ENCODE data around the gene GSTCD. TPM values are rescaled to one million over a fixed set of nuclear protein-coding genes. Genes with fewer than 3 reads are reported as not detected.

GSTCD gene
- total RNA-seq, 3 donors from 2014 or later (not counting 1 experiment from before 2014, with no cell fraction given): 5.6 to 7.7 (median 6.2) TPM

DNA sequence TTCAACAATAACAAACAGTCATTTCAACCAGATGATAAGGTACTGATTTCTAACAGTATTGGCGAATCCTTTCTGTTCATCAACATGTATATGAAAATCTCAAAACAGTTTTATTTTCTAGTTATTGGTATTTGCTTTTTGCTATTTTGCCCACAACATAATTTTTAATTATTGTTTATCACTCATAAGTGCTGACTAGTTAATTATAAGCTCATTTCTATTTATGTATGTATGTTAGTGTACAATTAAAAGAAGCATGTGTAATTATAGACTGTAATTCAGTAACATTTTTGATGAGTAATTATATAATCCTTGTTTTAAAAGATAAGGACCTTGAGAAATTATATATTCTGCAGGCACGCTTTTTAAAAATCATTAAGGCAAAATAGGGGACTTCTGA lies 119.5 kb downstream of the GSTCD start:
- Histone ChIP-seq H3K36me3 (ENCODE audit: control insufficient read depth, insufficient read depth, low read length) (no peaks in the 10 kb centered on the region), H3K27me3 (ENCODE audit: control insufficient read depth, insufficient read depth, low read length) (no peaks in the 10 kb centered on the region), H3K27ac (ENCODE audit: low read length) (no peak overlapping the region), H3K4me1 (ENCODE audit: control insufficient read depth, insufficient read depth, low read length) (no peaks in the 10 kb centered on the region), H3K4me3 (ENCODE audit: low read length) (no peak overlapping the region), H3K9me3 (ENCODE audit: control insufficient read depth, insufficient read depth, low read length) (no peaks in the 10 kb centered on the region)
- Mint-ChIP-seq H3K27ac (no peak overlapping the region), H3K4me3 (no peak overlapping the region), H3K36me3 (no peaks in the 10 kb centered on the region), H3K9me3 (peaks cover 0 to 2% of the 10 kb centered on the region in 2 donors), H3K4me1 (no peaks in the 10 kb centered on the region), H3K27me3 (ENCODE audit: low read depth in 2 of 2) (no peaks in the 10 kb centered on the region)
- 100% methylated on average over 1 of the region's 2 CpGs for WGBS (ENCODE audit: insufficient coverage)
- DNase-seq: no peak
- intact Hi-C loops (cut with micrococcal nuclease): no loop called here
- no peak for ATAC-seq
- TF ChIP-seq, protein P1, sequence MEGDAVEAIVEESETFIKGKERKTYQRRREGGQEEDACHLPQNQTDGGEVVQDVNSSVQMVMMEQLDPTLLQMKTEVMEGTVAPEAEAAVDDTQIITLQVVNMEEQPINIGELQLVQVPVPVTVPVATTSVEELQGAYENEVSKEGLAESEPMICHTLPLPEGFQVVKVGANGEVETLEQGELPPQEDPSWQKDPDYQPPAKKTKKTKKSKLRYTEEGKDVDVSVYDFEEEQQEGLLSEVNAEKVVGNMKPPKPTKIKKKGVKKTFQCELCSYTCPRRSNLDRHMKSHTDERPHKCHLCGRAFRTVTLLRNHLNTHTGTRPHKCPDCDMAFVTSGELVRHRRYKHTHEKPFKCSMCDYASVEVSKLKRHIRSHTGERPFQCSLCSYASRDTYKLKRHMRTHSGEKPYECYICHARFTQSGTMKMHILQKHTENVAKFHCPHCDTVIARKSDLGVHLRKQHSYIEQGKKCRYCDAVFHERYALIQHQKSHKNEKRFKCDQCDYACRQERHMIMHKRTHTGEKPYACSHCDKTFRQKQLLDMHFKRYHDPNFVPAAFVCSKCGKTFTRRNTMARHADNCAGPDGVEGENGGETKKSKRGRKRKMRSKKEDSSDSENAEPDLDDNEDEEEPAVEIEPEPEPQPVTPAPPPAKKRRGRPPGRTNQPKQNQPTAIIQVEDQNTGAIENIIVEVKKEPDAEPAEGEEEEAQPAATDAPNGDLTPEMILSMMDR (IDR thresholded peaks at IDR 0.05): no peak

DNA sequence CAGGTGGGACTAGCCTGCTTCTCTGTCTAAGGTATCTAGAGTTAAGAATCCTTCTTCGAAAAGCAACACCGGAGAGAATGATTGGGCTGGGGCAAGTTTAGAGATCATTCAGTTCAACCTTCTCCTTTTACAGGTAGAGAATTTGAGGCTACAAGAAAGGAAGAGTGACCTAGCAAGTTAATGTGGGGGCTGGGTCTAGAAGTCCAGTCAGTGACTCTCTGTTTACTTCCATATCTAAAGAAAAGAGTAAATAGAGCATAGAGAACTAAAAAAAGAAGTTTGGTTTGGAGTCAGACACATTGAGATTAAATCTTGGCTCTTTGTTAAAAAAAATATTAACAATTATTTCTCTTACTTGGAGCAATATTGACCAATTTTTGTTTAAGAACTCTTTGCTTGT lies 122.6 kb downstream of the GSTCD start:
- TF ChIP-seq, protein P1 (IDR thresholded peaks at IDR 0.05): no peak
- H3K36me3 Mint-ChIP-seq: no peaks in the 10 kb centered on the region
- H3K36me3 ChIP-seq (ENCODE audit: control insufficient read depth, insufficient read depth, low read length): no peaks in the 10 kb centered on the region
- peaks cover 0 to 2% of the 10 kb centered on the region in 2 donors for H3K9me3 Mint-ChIP-seq
- no peak overlapping the region for H3K4me3 ChIP-seq (ENCODE audit: low read length)
- intact Hi-C loops (cut with micrococcal nuclease): no loop called here
- no peaks in the 10 kb centered on the region for H3K4me1 ChIP-seq (ENCODE audit: control insufficient read depth, insufficient read depth, low read length)
- ATAC-seq: no peak
- H3K27ac Mint-ChIP-seq: no peak overlapping the region
- H3K4me1 Mint-ChIP-seq: peaks cover 0 to under 1% of the 10 kb centered on the region in 2 donors
- H3K9me3 ChIP-seq (ENCODE audit: control insufficient read depth, insufficient read depth, low read length): no peaks in the 10 kb centered on the region
- no peak for DNase-seq
- no peaks in the 10 kb centered on the region for H3K27me3 ChIP-seq (ENCODE audit: control insufficient read depth, insufficient read depth, low read length)
- no peaks in the 10 kb centered on the region for H3K27me3 Mint-ChIP-seq (ENCODE audit: low read depth in 2 of 2)
- no peak overlapping the region for H3K4me3 Mint-ChIP-seq
- WGBS (ENCODE audit: insufficient coverage): no CpG with 5 or more reads among the region's 2 CpGs
- H3K27ac ChIP-seq (ENCODE audit: low read length): no peak overlapping the region

DNA sequence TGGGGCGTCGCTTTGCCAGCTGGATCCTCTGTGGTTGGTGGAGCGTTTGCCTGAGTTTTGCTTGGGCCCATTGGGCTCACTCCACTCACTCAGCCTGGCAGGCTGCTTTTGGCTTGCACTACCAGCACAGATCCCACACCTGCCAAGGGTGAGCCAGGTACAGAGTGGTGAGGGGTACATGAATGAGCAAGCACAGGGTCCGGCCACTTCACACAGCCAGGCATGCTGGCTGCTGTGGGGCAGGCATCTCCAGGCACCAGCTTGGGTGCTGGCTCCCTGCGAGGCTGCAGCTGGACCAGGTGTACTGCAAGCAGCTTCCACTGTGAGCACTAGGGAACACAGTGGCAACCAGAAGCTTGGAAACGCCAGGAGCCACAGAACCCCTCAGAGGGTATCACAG lies 126.6 kb downstream of the GSTCD start:
- Histone ChIP-seq H3K36me3 (ENCODE audit: control insufficient read depth, insufficient read depth, low read length) (no peaks in the 10 kb centered on the region), H3K27ac (ENCODE audit: low read length) (no peak overlapping the region), H3K4me1 (ENCODE audit: control insufficient read depth, insufficient read depth, low read length) (peaks cover 3% of the 10 kb centered on the region), H3K27me3 (ENCODE audit: control insufficient read depth, insufficient read depth, low read length) (no peaks in the 10 kb centered on the region), H3K9me3 (ENCODE audit: control insufficient read depth, insufficient read depth, low read length) (no peaks in the 10 kb centered on the region), H3K4me3 (ENCODE audit: low read length) (no peak overlapping the region)
- no peaks in the 10 kb centered on the region for H3K9me3 Mint-ChIP-seq
- H3K27me3 Mint-ChIP-seq (ENCODE audit: low read depth in 2 of 2): no peaks in the 10 kb centered on the region
- peaks cover 6 to 7% of the 10 kb centered on the region in 2 donors for H3K4me1 Mint-ChIP-seq
- WGBS (ENCODE audit: insufficient coverage): 95% methylated on average over 6 of the region's 6 CpGs
- H3K27ac Mint-ChIP-seq: no peak overlapping the region
- H3K4me3 Mint-ChIP-seq: no peak overlapping the region
- no peak for DNase-seq
- ATAC-seq: no peak
- no peaks in the 10 kb centered on the region for H3K36me3 Mint-ChIP-seq
- intact Hi-C loops (cut with micrococcal nuclease): no loop called here
- TF ChIP-seq, protein P1 (IDR thresholded peaks at IDR 0.05): no peak

DNA sequence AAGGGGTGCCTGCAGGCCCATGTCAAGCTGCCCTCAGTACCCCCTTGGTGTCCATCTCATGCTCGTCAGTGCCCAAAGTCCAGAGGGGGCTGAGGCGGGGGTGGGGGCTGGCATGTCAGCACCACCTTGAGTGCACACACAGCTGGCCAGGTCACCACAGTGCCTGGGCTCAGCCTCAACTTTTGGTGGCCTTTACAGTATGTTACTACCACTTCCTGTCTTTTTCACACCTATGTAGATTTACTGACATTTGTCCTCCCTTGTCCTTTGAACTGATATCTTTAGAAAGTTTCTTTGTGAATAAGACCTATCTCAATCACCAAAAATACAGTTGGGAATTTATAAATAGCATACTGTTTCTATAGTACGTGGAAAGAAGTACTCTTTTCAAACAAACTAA lies 128.0 kb downstream of the GSTCD start:
- WGBS (ENCODE audit: insufficient coverage): 92% methylated on average over 2 of the region's 3 CpGs

More for the DNA sequence above, 128.0 kb downstream of the GSTCD start:
- no peak for ATAC-seq
- H3K9me3 Mint-ChIP-seq: no peaks in the 10 kb centered on the region
- H3K4me1 ChIP-seq (ENCODE audit: control insufficient read depth, insufficient read depth, low read length): peaks cover 3% of the 10 kb centered on the region
- H3K4me3 ChIP-seq (ENCODE audit: low read length): no peak overlapping the region
- H3K36me3 Mint-ChIP-seq: no peaks in the 10 kb centered on the region
- H3K27me3 ChIP-seq (ENCODE audit: control insufficient read depth, insufficient read depth, low read length): no peaks in the 10 kb centered on the region
- no peak overlapping the region for H3K4me3 Mint-ChIP-seq
- intact Hi-C loops (cut with micrococcal nuclease): no loop called here
- no peaks in the 10 kb centered on the region for H3K27me3 Mint-ChIP-seq (ENCODE audit: low read depth in 2 of 2)
- no peak for DNase-seq
- TF ChIP-seq, protein P1 (IDR thresholded peaks at IDR 0.05): no peak
- no peak overlapping the region for H3K27ac ChIP-seq (ENCODE audit: low read length)
- H3K9me3 ChIP-seq (ENCODE audit: control insufficient read depth, insufficient read depth, low read length): no peaks in the 10 kb centered on the region
- H3K36me3 ChIP-seq (ENCODE audit: control insufficient read depth, insufficient read depth, low read length): no peaks in the 10 kb centered on the region
- H3K27ac Mint-ChIP-seq: no peak overlapping the region
- H3K4me1 Mint-ChIP-seq: peaks cover 6 to 7% of the 10 kb centered on the region in 2 donors

Data from natural killer cell (primary cell).